ENCODE measurements around the gene SRRD.

SRRD gene

DNA sequence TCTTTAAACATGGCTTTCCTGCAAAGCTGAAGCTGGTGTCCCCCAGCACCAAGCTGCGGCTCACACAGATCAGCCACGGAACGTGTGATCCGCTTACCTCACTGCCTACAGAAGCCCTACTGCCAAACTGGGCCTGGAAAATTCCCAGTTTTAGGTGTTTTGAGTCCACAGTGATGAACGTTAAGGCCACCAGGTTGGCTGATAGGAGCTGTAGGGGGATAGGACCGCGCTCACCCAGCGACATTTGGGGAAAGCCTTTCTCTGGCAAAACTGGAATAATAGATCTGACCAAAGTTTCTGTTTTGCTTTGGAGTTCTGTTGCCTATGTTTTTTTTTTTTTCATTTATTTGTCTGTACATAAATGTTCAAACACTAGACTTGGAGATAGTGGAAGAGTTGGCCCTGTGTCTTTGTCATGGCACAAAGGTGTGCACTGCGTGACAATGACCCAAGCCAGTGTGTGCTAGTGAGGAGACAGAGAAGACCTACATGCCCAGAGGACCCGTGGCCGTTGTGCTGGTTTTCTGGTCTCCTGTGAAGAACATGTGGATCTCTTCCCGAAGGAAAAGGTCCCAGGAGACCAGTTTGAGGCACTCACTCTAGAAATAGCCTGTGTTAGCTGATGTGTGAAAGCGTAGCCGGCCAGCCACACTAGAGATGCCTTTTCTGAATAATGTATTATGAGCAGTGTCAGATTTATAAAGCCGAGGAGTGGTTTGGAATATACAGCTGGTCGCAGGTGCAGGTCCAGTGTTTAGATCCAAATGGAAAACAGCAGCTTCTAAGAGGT, 39.6 kb upstream of the SRRD start:
- no peak for TF ChIP-seq TAF1 (IDR thresholded peaks at IDR 0.05; ENCODE audit: low read depth)
- no peak for TF ChIP-seq TCF12 (IDR thresholded peaks at IDR 0.05; ENCODE audit: low read depth)
- no peak for TF ChIP-seq FOXM1 (IDR thresholded peaks at IDR 0.05; ENCODE audit: borderline replicate concordance, low read depth)
- no peak for TF ChIP-seq EGR1 (IDR thresholded peaks at IDR 0.05)
- TF ChIP-seq RAD21 (IDR thresholded peaks at IDR 0.05; ENCODE audit: low read depth): no peak
- TF ChIP-seq EP300 (IDR thresholded peaks at IDR 0.05; ENCODE audit: borderline replicate concordance): no peak
- no peak for TF ChIP-seq CEBPB (IDR thresholded peaks at IDR 0.05)
- no peak for TF ChIP-seq YY1 (IDR thresholded peaks at IDR 0.05; ENCODE audit: low read depth)
- TF ChIP-seq, protein P1, sequence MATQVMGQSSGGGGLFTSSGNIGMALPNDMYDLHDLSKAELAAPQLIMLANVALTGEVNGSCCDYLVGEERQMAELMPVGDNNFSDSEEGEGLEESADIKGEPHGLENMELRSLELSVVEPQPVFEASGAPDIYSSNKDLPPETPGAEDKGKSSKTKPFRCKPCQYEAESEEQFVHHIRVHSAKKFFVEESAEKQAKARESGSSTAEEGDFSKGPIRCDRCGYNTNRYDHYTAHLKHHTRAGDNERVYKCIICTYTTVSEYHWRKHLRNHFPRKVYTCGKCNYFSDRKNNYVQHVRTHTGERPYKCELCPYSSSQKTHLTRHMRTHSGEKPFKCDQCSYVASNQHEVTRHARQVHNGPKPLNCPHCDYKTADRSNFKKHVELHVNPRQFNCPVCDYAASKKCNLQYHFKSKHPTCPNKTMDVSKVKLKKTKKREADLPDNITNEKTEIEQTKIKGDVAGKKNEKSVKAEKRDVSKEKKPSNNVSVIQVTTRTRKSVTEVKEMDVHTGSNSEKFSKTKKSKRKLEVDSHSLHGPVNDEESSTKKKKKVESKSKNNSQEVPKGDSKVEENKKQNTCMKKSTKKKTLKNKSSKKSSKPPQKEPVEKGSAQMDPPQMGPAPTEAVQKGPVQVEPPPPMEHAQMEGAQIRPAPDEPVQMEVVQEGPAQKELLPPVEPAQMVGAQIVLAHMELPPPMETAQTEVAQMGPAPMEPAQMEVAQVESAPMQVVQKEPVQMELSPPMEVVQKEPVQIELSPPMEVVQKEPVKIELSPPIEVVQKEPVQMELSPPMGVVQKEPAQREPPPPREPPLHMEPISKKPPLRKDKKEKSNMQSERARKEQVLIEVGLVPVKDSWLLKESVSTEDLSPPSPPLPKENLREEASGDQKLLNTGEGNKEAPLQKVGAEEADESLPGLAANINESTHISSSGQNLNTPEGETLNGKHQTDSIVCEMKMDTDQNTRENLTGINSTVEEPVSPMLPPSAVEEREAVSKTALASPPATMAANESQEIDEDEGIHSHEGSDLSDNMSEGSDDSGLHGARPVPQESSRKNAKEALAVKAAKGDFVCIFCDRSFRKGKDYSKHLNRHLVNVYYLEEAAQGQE (IDR thresholded peaks at IDR 0.05; ENCODE audit: low read depth): no peak
- no peak for TF ChIP-seq TEAD4 (IDR thresholded peaks at IDR 0.05)
- no peak for TF ChIP-seq CREB1 (IDR thresholded peaks at IDR 0.05; ENCODE audit: low read depth)
- TF ChIP-seq, protein P2, sequence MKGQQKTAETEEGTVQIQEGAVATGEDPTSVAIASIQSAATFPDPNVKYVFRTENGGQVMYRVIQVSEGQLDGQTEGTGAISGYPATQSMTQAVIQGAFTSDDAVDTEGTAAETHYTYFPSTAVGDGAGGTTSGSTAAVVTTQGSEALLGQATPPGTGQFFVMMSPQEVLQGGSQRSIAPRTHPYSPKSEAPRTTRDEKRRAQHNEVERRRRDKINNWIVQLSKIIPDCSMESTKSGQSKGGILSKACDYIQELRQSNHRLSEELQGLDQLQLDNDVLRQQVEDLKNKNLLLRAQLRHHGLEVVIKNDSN (IDR thresholded peaks at IDR 0.05): no peak
- TF ChIP-seq, protein P3, sequence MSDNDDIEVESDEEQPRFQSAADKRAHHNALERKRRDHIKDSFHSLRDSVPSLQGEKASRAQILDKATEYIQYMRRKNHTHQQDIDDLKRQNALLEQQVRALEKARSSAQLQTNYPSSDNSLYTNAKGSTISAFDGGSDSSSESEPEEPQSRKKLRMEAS (IDR thresholded peaks at IDR 0.05): no peak
- TF ChIP-seq NFIC (IDR thresholded peaks at IDR 0.05): no peak
- no peak for TF ChIP-seq ZBTB7A (IDR thresholded peaks at IDR 0.05; ENCODE audit: low read depth)

DNA sequence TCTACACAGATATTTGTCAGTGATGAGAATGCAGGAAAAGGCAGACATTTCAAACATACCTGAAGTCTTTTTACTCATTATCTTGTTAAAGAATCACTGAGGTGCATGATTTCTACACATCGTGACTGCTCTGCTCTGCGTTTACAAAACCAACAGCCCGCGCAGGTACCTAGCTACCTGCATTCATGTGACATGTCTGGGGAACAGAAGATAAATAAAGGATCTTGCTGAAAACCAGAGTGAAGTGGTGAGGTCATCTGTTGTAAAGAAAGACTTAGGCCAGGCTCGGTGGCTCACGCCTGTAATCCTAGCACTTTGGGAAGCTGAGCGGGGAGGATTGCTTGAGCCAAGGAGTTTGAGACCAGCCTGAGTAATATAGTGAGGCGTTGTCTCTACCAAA, 38.9 kb upstream of the SRRD start:
- TF ChIP-seq TAF1 (IDR thresholded peaks at IDR 0.05; ENCODE audit: low read depth) (no peak), YY1 (IDR thresholded peaks at IDR 0.05; ENCODE audit: low read depth) (no peak), EGR1 (IDR thresholded peaks at IDR 0.05) (no peak), EP300 (IDR thresholded peaks at IDR 0.05; ENCODE audit: borderline replicate concordance) (no peak), CEBPB (IDR thresholded peaks at IDR 0.05) (no peak), RAD21 (IDR thresholded peaks at IDR 0.05; ENCODE audit: low read depth) (no peak), FOXM1 (IDR thresholded peaks at IDR 0.05; ENCODE audit: borderline replicate concordance, low read depth) (no peak), ZBTB7A (IDR thresholded peaks at IDR 0.05; ENCODE audit: low read depth) (no peak), NFIC (IDR thresholded peaks at IDR 0.05) (no peak), CREB1 (IDR thresholded peaks at IDR 0.05; ENCODE audit: low read depth) (no peak), TCF12 (IDR thresholded peaks at IDR 0.05; ENCODE audit: low read depth) (no peak), TEAD4 (IDR thresholded peaks at IDR 0.05) (no peak)
- TF ChIP-seq, protein P1 (IDR thresholded peaks at IDR 0.05; ENCODE audit: low read depth): no peak
- TF ChIP-seq, protein P2 (IDR thresholded peaks at IDR 0.05): no peak
- TF ChIP-seq, protein P3 (IDR thresholded peaks at IDR 0.05): no peak

DNA sequence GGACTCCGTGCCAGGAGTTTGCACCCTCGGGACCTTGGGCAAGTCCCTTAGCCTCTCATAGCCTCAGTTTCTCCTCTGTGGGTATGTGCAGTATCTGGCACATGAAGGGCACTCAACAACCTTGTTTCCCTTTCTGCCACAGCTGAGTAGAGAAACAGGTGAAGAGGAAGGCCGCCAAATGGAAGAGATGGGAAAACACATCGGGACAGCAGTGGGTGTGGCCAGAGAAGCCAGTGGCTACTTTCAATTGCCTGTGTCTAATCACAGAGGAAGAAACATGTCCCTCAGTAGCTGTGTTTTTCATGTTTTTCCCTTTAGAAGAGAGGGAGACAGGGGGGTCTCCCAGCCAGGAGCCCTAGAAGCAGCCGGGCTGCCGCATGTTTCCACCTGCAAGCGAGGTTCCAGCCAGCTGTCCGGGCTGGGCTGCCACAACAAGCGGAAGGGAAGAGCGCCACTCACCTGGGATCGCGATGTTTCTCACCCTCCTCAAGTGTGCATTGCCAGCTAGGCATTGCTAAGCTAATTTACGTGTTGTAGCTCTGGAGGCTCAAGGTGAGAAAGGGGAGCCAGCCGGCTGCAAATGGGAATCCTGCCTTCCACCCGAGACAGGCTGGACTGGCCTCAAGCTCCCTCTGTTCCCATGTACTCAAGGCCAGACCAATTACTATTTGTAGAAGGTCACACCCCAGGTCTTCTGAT, 38.0 kb upstream of the SRRD start:
- TF ChIP-seq TAF1 (IDR thresholded peaks at IDR 0.05; ENCODE audit: low read depth) (no peak), NFIC (IDR thresholded peaks at IDR 0.05) (no peak), TEAD4 (IDR thresholded peaks at IDR 0.05) (no peak), CREB1 (IDR thresholded peaks at IDR 0.05; ENCODE audit: low read depth) (no peak), YY1 (IDR thresholded peaks at IDR 0.05; ENCODE audit: low read depth) (no peak), RAD21 (IDR thresholded peaks at IDR 0.05; ENCODE audit: low read depth) (no peak), TCF12 (IDR thresholded peaks at IDR 0.05; ENCODE audit: low read depth) (no peak), ZBTB7A (IDR thresholded peaks at IDR 0.05; ENCODE audit: low read depth) (no peak), FOXM1 (IDR thresholded peaks at IDR 0.05; ENCODE audit: borderline replicate concordance, low read depth) (no peak), EGR1 (IDR thresholded peaks at IDR 0.05) (no peak), CEBPB (IDR thresholded peaks at IDR 0.05) (no peak), EP300 (IDR thresholded peaks at IDR 0.05; ENCODE audit: borderline replicate concordance) (no peak)
- TF ChIP-seq, protein P3 (IDR thresholded peaks at IDR 0.05): no peak
- TF ChIP-seq, protein P2 (IDR thresholded peaks at IDR 0.05): no peak
- TF ChIP-seq, protein P1 (IDR thresholded peaks at IDR 0.05; ENCODE audit: low read depth): no peak
